Endothelial cell of umbilical vein (primary cell): Measurements from ENCODE around the gene TMEFF2. TPM values are rescaled to one million over a fixed set of nuclear protein-coding genes. Genes with fewer than 3 reads are reported as not detected.

Experiments used
- BruUV-seq: library from RNA; stranded (reverse); fragments of 400-500 nt; replicated peaks from 2 replicates; lab custom pipeline; 2021; lab: Mats Ljungman, UMichigan
- CTCF ChIA-PET: fragments of 300-600, 350-600 bp; sonication (Branson Sonifier 250); formaldehyde crosslinking; loops from one replicate; lab custom pipeline; 2021; ENCODE audit warnings: antibody characterized with exemption, inconsistent platforms; lab: Charles Lee
- POLR2A ChIA-PET: fragments of 300-600, 350-600 bp; sonication (Branson Sonifier 250); formaldehyde crosslinking; loops from one replicate; lab custom pipeline; 2021; ENCODE audit warnings: antibody characterized with exemption, inconsistent platforms; lab: Charles Lee
- DNase-seq: peaks from one replicate; pipeline ENCODE4 v3.0.0-alpha.2; 2011; ENCODE audit warnings: low read depth, low spot score
- FAIRE-seq: peaks from 2 replicates; lab custom pipeline; 2011; peaks lifted over from hg19 to GRCh38; lab: Jason Lieb, UNC
- H2AFZ ChIP-seq: 2 replicates; pipeline ENCODE4 v1.6.0; 2012; ENCODE audit warnings: low read depth, low read length, control low read depth, inconsistent platforms
- H3K27ac ChIP-seq: 2 replicates; pipeline ENCODE4 v1.5.1; 2011; ENCODE audit warnings: low read depth, mild to moderate bottlenecking, control low read depth, low read length, moderate library complexity; ENCODE audit not compliant: insufficient read depth
- H3K27me3 ChIP-seq, 2 experiments: 2 replicates each; pipeline versions ENCODE4 v1.6.0 to v1.6.1; 2011; ENCODE audit warnings: low read length in 2 of 2, mixed read lengths in 1 of 2; ENCODE audit not compliant: control insufficient read depth in 2 of 2, insufficient read depth in 2 of 2
- H3K36me3 ChIP-seq, 2 experiments: 2 replicates in 1 of 2; 3 replicates in 1 of 2; pipeline ENCODE4 v1.5.1; 2011; ENCODE audit warnings: low read length in 2 of 2, mild to moderate bottlenecking in 1 of 2, moderate library complexity in 1 of 2; ENCODE audit not compliant: control insufficient read depth in 2 of 2, insufficient read depth in 2 of 2; ENCODE audit errors: extremely low read depth in 1 of 2
- H3K4me1 ChIP-seq: 3 replicates; pipeline ENCODE4 v1.5.1; 2011; ENCODE audit warnings: mild to moderate bottlenecking, low read length; ENCODE audit not compliant: control insufficient read depth, insufficient read depth; ENCODE audit errors: extremely low read depth
- H3K4me2 ChIP-seq: 2 replicates; pipeline ENCODE4 v1.6.1; 2011; ENCODE audit warnings: low read length, control low read depth, mixed read lengths; ENCODE audit not compliant: insufficient read depth
- H3K4me3 ChIP-seq, 3 experiments: fragments of 200-600 bp in 1 of 3; sonication (generic), shearing (Covaris generic) in 1 of 3; replicated peaks in 1 of 3; 2 replicates each; pipeline ENCODE4 v1.5.1; 2011 to 2016; ENCODE audit warnings: control low read depth in 3 of 3, low read length in 3 of 3, mild to moderate bottlenecking in 2 of 3, inconsistent platforms in 1 of 3, low read depth in 1 of 3, moderate library complexity in 1 of 3; ENCODE audit not compliant: insufficient read depth in 1 of 3
- H3K79me2 ChIP-seq: 2 replicates; pipeline ENCODE4 v1.6.0; 2012; ENCODE audit warnings: low read length, inconsistent platforms; ENCODE audit not compliant: control insufficient read depth, insufficient read depth
- H3K9ac ChIP-seq: replicated peaks from 2 replicates; pipeline ENCODE3; 2011; ENCODE audit warnings: low read length, control low read depth; ENCODE audit not compliant: insufficient read depth; ENCODE audit errors: extremely low read depth
- H3K9me1 ChIP-seq: replicated peaks from 3 replicates; pipeline ENCODE4 v1.6.0; 2011; ENCODE audit warnings: mild to moderate bottlenecking, low read length; ENCODE audit not compliant: control insufficient read depth, insufficient read depth; ENCODE audit errors: extremely low read depth
- H3K9me3 ChIP-seq: replicated peaks from 2 replicates; pipeline ENCODE4 v1.5.1; 2012; ENCODE audit warnings: low read length, inconsistent platforms; ENCODE audit not compliant: control insufficient read depth, insufficient read depth
- H4K20me1 ChIP-seq: replicated peaks from 2 replicates; pipeline ENCODE3; 2011; ENCODE audit warnings: mild to moderate bottlenecking, low read length; ENCODE audit not compliant: control insufficient read depth, insufficient read depth; ENCODE audit errors: extremely low read depth
- CTCF ChIP-seq, 2 donors: IDR thresholded peaks; 1 replicate in 1 of 2; 2 replicates in 1 of 2; pipeline ENCODE4 v1.5.1; 2011; ENCODE audit warnings: low read length in 2 of 2, mild to moderate bottlenecking in 2 of 2, moderate library complexity in 2 of 2, control low read depth in 1 of 2, inconsistent platforms in 1 of 2, low read depth in 1 of 2; ENCODE audit not compliant: insufficient read depth in 1 of 2; ENCODE audit errors: extremely low read depth in 1 of 2
- EZH2 ChIP-seq: IDR thresholded peaks from 2 replicates; pipeline ENCODE4 v1.6.1; 2012; ENCODE audit warnings: borderline replicate concordance, low read depth, mild to moderate bottlenecking, moderate library complexity, low read length, inconsistent platforms; ENCODE audit not compliant: severe bottlenecking
- FOS ChIP-seq: IDR thresholded peaks from 2 replicates; pipeline ENCODE4 v1.6.1; 2011; ENCODE audit warnings: mild to moderate bottlenecking, low read length, moderate library complexity, borderline replicate concordance; ENCODE audit not compliant: insufficient read depth
- GATA2 ChIP-seq: IDR thresholded peaks from 2 replicates; pipeline ENCODE4 v1.7.0; 2011; ENCODE audit warnings: low read depth, mild to moderate bottlenecking, moderate library complexity, mixed read lengths, low read length; ENCODE audit not compliant: insufficient read length, insufficient read depth
- JUN ChIP-seq: IDR thresholded peaks from 2 replicates; pipeline ENCODE4 v1.6.1; 2011; ENCODE audit warnings: borderline replicate concordance, low read depth; ENCODE audit not compliant: insufficient read length, insufficient read depth
- MAX ChIP-seq: IDR thresholded peaks from 2 replicates; pipeline ENCODE4 v1.6.1; 2011; ENCODE audit not compliant: insufficient read depth, insufficient read length
- MYC ChIP-seq: IDR thresholded peaks from one replicate; pipeline ENCODE4 v1.6.1; 2011; ENCODE audit warnings: mild to moderate bottlenecking, low read depth, low read length
- POLR2A ChIP-seq: IDR thresholded peaks from 2 replicates; pipeline ENCODE4 v1.6.1; 2012; ENCODE audit warnings: low read depth, mild to moderate bottlenecking, control low read depth, low read length
- POLR2AphosphoS5 ChIP-seq: IDR thresholded peaks from 2 replicates; pipeline ENCODE4 v1.6.1; 2012; ENCODE audit warnings: low read depth, mild to moderate bottlenecking, control low read depth, low read length, moderate library complexity; ENCODE audit not compliant: insufficient read depth
- dilution Hi-C: fragments of 300-500 bp; cut with MboI; formaldehyde crosslinking; loops from one replicate; pipeline ENCODE4 v1.15.0; 2019; ENCODE audit warnings: low sequenced_read_pairs; ENCODE audit not compliant: extremely low pct_ligation_motif_present
- intact Hi-C: fragments of 100-400 bp; cut with micrococcal nuclease; formaldehyde crosslinking; loops from one replicate; pipeline ENCODE4 v1.10.0; 2022
- polyA plus RNA-seq, 4 experiments: library from polyadenylated mRNA; depleted of rRNA in 3 of 4; stranded (reverse) in 3 of 4; unstranded in 1 of 4; fragments of >200 nt; gene quantifications; 2 replicates each; pipeline versions ENCODE4 v1.2.1 to v1.2.3, GENCODE V29; 2011 to 2012; ENCODE audit warnings: missing spikeins in 1 of 4
- total RNA-seq: library from RNA; stranded (reverse); gene quantifications from 2 replicates; pipeline ENCODE4 v1.2.3, GENCODE V29; 2021

Gene TMEFF2
- total and polyA plus RNA-seq, 2 donors (not counting 3 experiments of a cell fraction or from before 2014, with no cell fraction given): 0.18 to 0.20 TPM

GRCh38 chr2:191980483-191980882, 214.2 kb downstream of the TMEFF2 start:
- Histone ChIP-seq H3K4me1 (peaks cover 52% of the 10 kb centered on the region), H3K4me3 (no peak overlapping the region), H3K36me3 (no peaks in the 10 kb centered on the region), H3K9ac (no peak overlapping the region), H3K27me3 (no peaks in the 10 kb centered on the region), H3K4me2 (no peak overlapping the region), H4K20me1 (no peaks in the 10 kb centered on the region), H3K79me2 (no peaks in the 10 kb centered on the region), H2AFZ (no peak overlapping the region), H3K27ac (no peak overlapping the region), H3K9me3 (no peaks in the 10 kb centered on the region), H3K9me1 (no peaks in the 10 kb centered on the region)
- FAIRE-seq: no peak
- DNase-seq: no peak
- CTCF ChIA-PET: interaction anchor here (2.5 kb wide), 1 partner anchor 182 kb away, joined by 7 read pairs; no protein-coding TSS in a partner anchor
- intact Hi-C loops (no loop called here), dilution Hi-C loops (no loop called here)
- TF ChIP-seq POLR2A (no peak), GATA2 (no peak), MYC (no peak), FOS (no peak), MAX (no peak)
- BruUV-seq: no TSS peak
- POLR2A ChIA-PET: no interaction called here

- H3K4me1 ChIP-seq: peaks cover 56% of the 10 kb centered on the region
- no peak for FAIRE-seq
- no peaks in the 10 kb centered on the region for H3K36me3 ChIP-seq
- ChIA-PET POLR2A (interaction anchor here (0.9 kb wide), 1 partner anchor 132 kb away, joined by 4 read pairs; the partner anchor contains the start of gene CAVIN2), CTCF (interaction anchor here (0.6 to 2.5 kb wide), 5 partner anchors 46 to 183 kb away, joined by 3 to 7 read pairs (median 7); no protein-coding TSS in a partner anchor)
- intact Hi-C loops: loop anchor here (10.0 kb wide), 2 partner anchors 286 to 294 kb away; no protein-coding TSS in a partner anchor
- no peak overlapping the region for H3K9ac ChIP-seq
- no peak overlapping the region for H2AFZ ChIP-seq
- DNase-seq: peak; percentile 51
- H3K79me2 ChIP-seq: no peaks in the 10 kb centered on the region
- H3K9me3 ChIP-seq: no peaks in the 10 kb centered on the region
- no peaks in the 10 kb centered on the region for H3K9me1 ChIP-seq
- H3K27ac ChIP-seq: no peak overlapping the region
- BruUV-seq: no TSS peak
- dilution Hi-C loops: no loop called here
- H4K20me1 ChIP-seq: no peaks in the 10 kb centered on the region
- H3K4me2 ChIP-seq: no peak overlapping the region
- H3K27me3 ChIP-seq: no peaks in the 10 kb centered on the region
- no peak for TF ChIP-seq POLR2A
- TF ChIP-seq MAX: no peak
- no peak for TF ChIP-seq MYC
- TF ChIP-seq EZH2: no peak
- TF ChIP-seq POLR2AphosphoS5: no peak
- no peak for TF ChIP-seq GATA2
- no peak for TF ChIP-seq JUN
- TF ChIP-seq CTCF (IDR thresholded peaks at IDR 0.05; ENCODE audit: extremely low read depth in 1 of 2, insufficient read depth in 1 of 2, low read depth in 1 of 2, low read length in 2 of 2): no peak
- TF ChIP-seq FOS: no peak
- H3K4me3 ChIP-seq: no peak overlapping the region
These were observed 215.5 kb downstream of the TMEFF2 start for GRCh38 chr2:191979221-191979730.
